ENCODE data around the gene RANBP3.

DNA sequence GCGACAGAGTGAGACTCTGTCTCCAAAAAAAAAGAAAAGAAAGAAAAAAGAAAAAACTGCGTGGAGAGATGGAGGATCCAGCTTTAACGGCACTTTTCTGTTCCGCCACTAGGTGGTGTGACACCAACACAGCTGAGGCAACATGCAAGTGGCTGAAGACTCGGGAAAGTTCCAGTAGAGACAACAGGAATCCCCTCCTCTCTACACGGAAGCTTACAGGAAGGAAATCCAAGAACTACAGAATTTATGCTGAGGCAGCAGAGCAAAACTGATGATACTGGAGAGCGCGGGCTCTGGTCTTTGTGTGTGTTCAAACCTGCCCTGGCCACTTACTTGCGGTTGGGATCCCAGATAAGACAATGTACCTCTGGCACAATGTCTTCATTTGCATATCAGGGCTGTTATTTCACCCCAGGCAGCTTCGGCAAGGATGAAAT lies 9.9 kb downstream of the RANBP3 start:
- TF ChIP-seq, protein P1, sequence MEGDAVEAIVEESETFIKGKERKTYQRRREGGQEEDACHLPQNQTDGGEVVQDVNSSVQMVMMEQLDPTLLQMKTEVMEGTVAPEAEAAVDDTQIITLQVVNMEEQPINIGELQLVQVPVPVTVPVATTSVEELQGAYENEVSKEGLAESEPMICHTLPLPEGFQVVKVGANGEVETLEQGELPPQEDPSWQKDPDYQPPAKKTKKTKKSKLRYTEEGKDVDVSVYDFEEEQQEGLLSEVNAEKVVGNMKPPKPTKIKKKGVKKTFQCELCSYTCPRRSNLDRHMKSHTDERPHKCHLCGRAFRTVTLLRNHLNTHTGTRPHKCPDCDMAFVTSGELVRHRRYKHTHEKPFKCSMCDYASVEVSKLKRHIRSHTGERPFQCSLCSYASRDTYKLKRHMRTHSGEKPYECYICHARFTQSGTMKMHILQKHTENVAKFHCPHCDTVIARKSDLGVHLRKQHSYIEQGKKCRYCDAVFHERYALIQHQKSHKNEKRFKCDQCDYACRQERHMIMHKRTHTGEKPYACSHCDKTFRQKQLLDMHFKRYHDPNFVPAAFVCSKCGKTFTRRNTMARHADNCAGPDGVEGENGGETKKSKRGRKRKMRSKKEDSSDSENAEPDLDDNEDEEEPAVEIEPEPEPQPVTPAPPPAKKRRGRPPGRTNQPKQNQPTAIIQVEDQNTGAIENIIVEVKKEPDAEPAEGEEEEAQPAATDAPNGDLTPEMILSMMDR (IDR thresholded peaks at IDR 0.05) = peak; percentile 72 to 88 (median 87)
- TF ChIP-seq POLR2A (IDR thresholded peaks at IDR 0.05) = no peak
- peak in 1 of 4 donors; percentile 46 for TF ChIP-seq POLR2AphosphoS5 (IDR thresholded peaks at IDR 0.05)
